ENCODE measurements around the gene ABCA7.

Gene ABCA7

DNA sequence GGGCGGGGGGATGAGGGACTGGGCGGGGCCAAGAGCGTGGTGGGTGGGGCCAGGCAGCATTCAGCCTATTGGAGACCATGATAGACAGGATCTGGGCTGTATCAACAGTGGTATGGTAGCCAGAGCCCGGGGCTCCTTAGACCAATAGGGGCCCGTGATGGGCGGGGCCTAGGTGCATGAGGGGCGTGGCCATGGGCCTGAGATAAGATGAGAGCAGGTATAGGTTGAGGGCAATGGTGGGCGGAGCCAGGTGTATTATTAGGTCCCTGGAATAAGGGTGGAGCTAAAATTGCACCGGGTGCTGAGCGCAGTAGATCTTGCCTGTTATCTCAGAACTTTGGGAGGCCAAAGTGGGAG lies 5.3 kb downstream of the ABCA7 start:
- no peaks in the 10 kb centered on the region for H3K36me3 ChIP-seq (replicated peaks)
- no peaks in the 10 kb centered on the region for H3K9me3 ChIP-seq
- DNase-seq (ENCODE audit: low spot score in 2 of 2): peak; percentile 40 to 95
- no peaks in the 10 kb centered on the region for H3K27me3 ChIP-seq (ENCODE audit: low read depth)
- peaks cover 10% of the 10 kb centered on the region for H3K4me1 ChIP-seq
- in situ Hi-C loops (cut with MboI; ENCODE audit: low sequenced_read_pairs): no loop called here
- no peak overlapping the region for H3K4me3 ChIP-seq

DNA sequence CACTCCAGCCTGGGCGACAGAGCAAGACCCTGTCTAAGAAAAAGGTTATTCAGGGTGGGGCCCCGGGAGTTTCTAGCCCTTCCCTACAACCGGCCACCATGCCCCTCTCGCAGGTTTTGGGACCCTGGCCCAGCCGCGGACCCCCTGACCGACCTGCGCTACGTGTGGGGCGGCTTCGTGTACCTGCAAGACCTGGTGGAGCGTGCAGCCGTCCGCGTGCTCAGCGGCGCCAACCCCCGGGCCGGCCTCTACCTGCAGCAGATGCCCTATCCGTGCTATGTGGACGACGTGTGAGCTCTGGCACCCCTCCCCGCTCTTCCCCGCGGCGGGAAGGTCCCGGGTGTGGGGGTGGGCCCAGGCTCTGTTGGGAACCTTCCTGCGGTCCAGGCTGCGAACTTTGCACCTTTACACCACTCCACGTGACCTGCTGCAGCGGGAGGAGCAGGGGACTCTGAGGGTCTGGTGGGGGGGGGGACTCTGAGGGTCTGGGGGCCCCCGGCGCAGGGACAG lies 6.3 kb downstream of the ABCA7 start:
- no peaks in the 10 kb centered on the region for H3K27me3 ChIP-seq (ENCODE audit: low read depth)
- no peaks in the 10 kb centered on the region for H3K36me3 ChIP-seq (replicated peaks)
- H3K9me3 ChIP-seq: no peaks in the 10 kb centered on the region
- in situ Hi-C loops (cut with MboI; ENCODE audit: low sequenced_read_pairs): no loop called here
- no peak overlapping the region for H3K4me3 ChIP-seq
- no peak for DNase-seq (ENCODE audit: low spot score in 2 of 2)
- peaks cover 2% of the 10 kb centered on the region for H3K4me1 ChIP-seq

DNA sequence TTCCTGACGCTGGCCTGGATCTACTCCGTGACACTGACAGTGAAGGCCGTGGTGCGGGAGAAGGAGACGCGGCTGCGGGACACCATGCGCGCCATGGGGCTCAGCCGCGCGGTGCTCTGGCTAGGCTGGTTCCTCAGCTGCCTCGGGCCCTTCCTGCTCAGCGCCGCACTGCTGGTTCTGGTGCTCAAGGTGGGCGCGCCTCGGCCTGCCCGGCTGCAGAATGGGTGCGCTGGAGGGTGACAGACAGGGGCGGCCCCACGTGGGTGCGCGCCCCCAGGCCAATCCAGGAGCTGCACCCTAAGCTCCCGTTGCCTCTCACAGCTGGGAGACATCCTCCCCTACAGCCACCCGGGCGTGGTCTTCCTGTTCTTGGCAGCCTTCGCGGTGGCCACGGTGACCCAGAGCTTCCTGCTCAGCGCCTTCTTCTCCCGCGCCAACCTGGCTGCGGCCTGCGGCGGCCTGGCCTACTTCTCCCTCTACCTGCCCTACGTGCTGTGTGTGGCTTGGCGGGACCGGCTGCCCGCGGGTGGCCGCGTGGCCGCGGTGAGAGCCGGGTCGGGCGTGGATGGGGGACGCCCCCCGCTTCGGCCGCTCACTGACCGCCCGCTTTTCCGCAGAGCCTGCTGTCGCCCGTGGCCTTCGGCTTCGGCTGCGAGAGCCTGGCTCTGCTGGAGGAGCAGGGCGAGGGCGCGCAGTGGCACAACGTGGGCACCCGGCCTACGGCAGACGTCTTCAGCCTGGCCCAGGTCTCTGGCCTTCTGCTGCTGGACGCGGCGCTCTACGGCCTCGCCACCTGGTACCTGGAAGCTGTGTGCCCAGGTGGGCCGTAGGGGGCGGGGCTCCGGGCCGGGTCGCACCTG lies 7.2 kb downstream of the ABCA7 start:
- in situ Hi-C loops (cut with MboI; ENCODE audit: low sequenced_read_pairs): no loop called here
- DNase-seq (ENCODE audit: low spot score in 2 of 2): no peak
- no peaks in the 10 kb centered on the region for H3K27me3 ChIP-seq (ENCODE audit: low read depth)
- H3K4me1 ChIP-seq: no peaks in the 10 kb centered on the region
- H3K4me3 ChIP-seq: no peak overlapping the region
- H3K9me3 ChIP-seq: no peaks in the 10 kb centered on the region
- no peaks in the 10 kb centered on the region for H3K36me3 ChIP-seq (replicated peaks)

- Histone ChIP-seq H3K27me3 (ENCODE audit: low read depth) (no peaks in the 10 kb centered on the region), H3K4me1 (no peaks in the 10 kb centered on the region), H3K36me3 (replicated peaks) (no peaks in the 10 kb centered on the region), H3K9me3 (no peaks in the 10 kb centered on the region), H3K4me3 (no peak overlapping the region)
- in situ Hi-C loops (cut with MboI; ENCODE audit: low sequenced_read_pairs): no loop called here
- no peak for DNase-seq (ENCODE audit: low spot score in 2 of 2)
Observed at GRCh38 chr19:1047696-1048147, 7.8 kb downstream of the ABCA7 start.

DNA sequence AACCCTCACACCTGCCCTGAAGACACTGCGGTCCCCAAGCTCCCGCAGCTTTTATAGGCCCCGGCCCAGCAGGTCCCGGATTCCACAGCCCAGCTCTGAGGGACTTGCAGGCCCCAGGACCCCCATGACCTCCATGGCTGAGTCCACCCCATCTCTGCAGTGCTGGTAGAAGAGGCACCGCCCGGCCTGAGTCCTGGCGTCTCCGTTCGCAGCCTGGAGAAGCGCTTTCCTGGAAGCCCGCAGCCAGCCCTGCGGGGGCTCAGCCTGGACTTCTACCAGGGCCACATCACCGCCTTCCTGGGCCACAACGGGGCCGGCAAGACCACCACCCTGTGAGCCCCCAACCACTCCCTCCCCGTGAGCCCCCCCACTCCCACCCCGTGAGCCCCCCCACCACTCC lies 9.2 kb downstream of the ABCA7 start:
- Histone ChIP-seq H3K36me3 (replicated peaks) (no peaks in the 10 kb centered on the region), H3K4me3 (no peak overlapping the region), H3K27me3 (ENCODE audit: low read depth) (no peaks in the 10 kb centered on the region), H3K4me1 (no peaks in the 10 kb centered on the region), H3K9me3 (no peaks in the 10 kb centered on the region)
- no peak for DNase-seq (ENCODE audit: low spot score in 2 of 2)
- in situ Hi-C loops (cut with MboI; ENCODE audit: low sequenced_read_pairs): no loop called here

DNA sequence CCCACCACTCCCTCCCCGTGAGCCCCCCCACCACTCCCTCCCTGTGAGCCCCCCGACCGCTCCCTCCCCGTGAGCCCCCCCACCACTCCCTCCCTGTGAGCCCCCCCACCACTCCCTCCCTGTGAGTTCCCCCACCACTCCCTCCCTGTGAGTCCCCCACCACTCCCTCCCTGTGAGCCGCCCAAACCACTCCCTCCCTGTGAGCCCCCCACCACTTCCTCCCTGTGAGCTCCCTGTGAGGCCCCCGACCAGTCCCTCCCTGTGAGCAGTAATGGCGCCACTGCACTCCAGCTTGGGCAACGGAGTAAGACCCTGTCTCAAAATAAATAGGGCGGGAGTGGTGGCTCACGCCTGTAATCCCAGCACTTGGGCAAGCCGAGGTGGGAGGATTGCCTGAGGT lies 9.9 kb downstream of the ABCA7 start:
- H3K4me3 ChIP-seq: no peak overlapping the region
- no peaks in the 10 kb centered on the region for H3K9me3 ChIP-seq
- H3K27me3 ChIP-seq (ENCODE audit: low read depth): no peaks in the 10 kb centered on the region
- in situ Hi-C loops (cut with MboI; ENCODE audit: low sequenced_read_pairs): no loop called here
- no peaks in the 10 kb centered on the region for H3K4me1 ChIP-seq
- no peaks in the 10 kb centered on the region for H3K36me3 ChIP-seq (replicated peaks)
- no peak for DNase-seq (ENCODE audit: low spot score in 2 of 2)

- Histone ChIP-seq H3K9me3 (no peaks in the 10 kb centered on the region), H3K36me3 (replicated peaks) (no peaks in the 10 kb centered on the region), H3K4me1 (no peaks in the 10 kb centered on the region), H3K27me3 (ENCODE audit: low read depth) (no peaks in the 10 kb centered on the region), H3K4me3 (no peak overlapping the region)
- DNase-seq (ENCODE audit: low spot score in 2 of 2): no peak
- in situ Hi-C loops (cut with MboI; ENCODE audit: low sequenced_read_pairs): no loop called here
Observed at GRCh38 chr19:1050989-1051788, 11.3 kb downstream of the ABCA7 start.

DNA sequence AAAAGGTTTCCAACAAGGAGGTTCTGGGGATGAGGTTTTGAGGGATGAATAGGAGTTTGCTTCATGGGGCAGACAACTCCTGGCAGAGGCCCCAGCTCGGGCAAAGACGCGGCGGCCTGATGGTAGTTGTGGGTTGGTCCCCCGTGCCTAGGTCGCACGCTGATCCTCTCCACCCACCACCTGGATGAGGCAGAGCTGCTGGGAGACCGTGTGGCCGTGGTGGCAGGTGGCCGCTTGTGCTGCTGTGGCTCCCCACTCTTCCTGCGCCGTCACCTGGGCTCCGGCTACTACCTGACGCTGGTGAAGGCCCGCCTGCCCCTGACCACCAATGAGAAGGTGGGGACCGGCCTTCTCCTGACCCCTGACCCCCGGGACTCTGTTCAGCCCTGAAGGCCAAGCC lies 11.9 kb downstream of the ABCA7 start:
- H3K9me3 ChIP-seq: no peaks in the 10 kb centered on the region
- DNase-seq (ENCODE audit: low spot score in 2 of 2): no peak
- no peaks in the 10 kb centered on the region for H3K4me1 ChIP-seq
- H3K27me3 ChIP-seq (ENCODE audit: low read depth): no peaks in the 10 kb centered on the region
- H3K4me3 ChIP-seq: no peak overlapping the region
- in situ Hi-C loops (cut with MboI; ENCODE audit: low sequenced_read_pairs): no loop called here
- no peaks in the 10 kb centered on the region for H3K36me3 ChIP-seq (replicated peaks)

DNA sequence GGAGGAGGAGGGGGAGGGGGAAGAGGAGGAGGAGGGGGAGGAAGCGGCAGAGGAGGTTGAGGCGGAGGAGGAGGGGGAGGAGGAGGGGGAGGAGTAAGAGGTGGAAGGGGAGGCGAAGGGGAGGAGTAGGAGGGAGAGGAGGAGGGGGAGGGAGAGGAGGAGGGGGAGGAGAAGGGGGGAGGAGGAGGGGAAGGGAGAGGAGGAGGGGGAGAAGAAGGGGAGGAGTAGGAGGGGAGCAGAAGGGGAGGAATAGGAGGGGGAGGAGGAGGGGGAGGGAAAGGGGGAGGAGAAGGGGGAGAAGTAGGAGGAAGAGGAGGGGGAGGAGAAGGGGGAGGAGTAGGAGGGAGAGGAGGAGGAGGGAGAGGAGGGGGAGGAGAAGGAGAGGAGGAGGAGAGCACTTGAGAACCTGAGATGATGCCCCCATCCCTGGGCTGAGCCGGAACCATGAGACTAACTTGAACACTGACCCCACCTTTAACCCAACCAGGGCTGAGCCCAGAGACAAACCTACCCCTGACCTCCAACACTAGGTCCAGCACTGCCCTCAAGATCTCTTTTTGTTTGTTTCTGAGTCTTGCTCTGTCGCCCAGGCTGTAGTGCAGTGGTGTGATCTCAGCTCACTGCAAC lies 12.6 kb downstream of the ABCA7 start:
- H3K36me3 ChIP-seq (replicated peaks): no peaks in the 10 kb centered on the region
- no peaks in the 10 kb centered on the region for H3K27me3 ChIP-seq (ENCODE audit: low read depth)
- in situ Hi-C loops (cut with MboI; ENCODE audit: low sequenced_read_pairs): no loop called here
- no peaks in the 10 kb centered on the region for H3K9me3 ChIP-seq
- H3K4me3 ChIP-seq: no peak overlapping the region
- DNase-seq (ENCODE audit: low spot score in 2 of 2): no peak
- H3K4me1 ChIP-seq: no peaks in the 10 kb centered on the region

DNA sequence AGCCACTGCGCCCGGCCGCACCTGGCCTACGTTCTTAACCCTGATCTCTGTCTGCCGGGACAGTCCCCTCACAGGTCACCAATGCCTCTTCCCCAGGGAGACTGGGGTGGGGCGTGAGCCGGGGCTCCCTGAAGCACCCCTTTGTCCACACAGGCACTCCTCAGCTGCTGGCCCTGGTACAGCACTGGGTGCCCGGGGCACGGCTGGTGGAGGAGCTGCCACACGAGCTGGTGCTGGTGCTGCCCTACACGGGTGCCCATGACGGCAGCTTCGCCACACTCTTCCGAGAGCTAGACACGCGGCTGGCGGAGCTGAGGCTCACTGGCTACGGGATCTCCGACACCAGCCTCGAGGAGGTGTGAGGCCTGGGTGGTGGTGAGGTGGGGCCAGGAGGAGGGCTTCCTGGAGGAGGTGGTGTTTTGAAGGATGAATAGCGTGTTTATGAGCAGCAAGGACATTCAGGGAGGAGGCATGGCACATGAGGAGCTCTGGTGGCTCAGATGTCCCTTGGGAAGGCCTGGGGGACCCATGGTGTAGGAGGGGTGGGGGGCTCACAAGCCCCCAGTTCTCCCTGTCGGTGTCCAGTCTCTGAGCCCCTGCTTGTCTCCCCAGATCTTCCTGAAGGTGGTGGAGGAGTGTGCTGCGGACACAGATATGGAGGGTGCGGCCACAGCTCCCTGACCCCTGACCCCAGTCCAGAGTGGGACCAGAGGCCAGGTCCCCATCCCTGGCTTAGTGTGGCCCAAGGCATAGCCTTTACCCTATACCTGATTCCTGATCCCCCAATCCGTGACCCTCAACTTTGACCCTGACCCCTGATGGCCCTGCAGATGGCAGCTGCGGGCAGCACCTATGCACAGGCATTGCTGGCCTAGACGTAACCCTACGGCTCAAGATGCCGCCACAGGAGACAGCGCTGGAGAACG lies 13.5 kb downstream of the ABCA7 start:
- H3K27me3 ChIP-seq (ENCODE audit: low read depth): no peaks in the 10 kb centered on the region
- in situ Hi-C loops (cut with MboI; ENCODE audit: low sequenced_read_pairs): no loop called here
- H3K36me3 ChIP-seq (replicated peaks): no peaks in the 10 kb centered on the region
- H3K9me3 ChIP-seq: no peaks in the 10 kb centered on the region
- no peak overlapping the region for H3K4me3 ChIP-seq
- no peaks in the 10 kb centered on the region for H3K4me1 ChIP-seq
- DNase-seq (ENCODE audit: low spot score in 2 of 2): no peak

- Histone ChIP-seq H3K9me3 (no peaks in the 10 kb centered on the region), H3K4me3 (no peak overlapping the region), H3K27me3 (ENCODE audit: low read depth) (no peaks in the 10 kb centered on the region), H3K36me3 (replicated peaks) (no peaks in the 10 kb centered on the region), H3K4me1 (no peaks in the 10 kb centered on the region)
- in situ Hi-C loops (cut with MboI; ENCODE audit: low sequenced_read_pairs): no loop called here
- DNase-seq (ENCODE audit: low spot score in 2 of 2): no peak
Observed at GRCh38 chr19:1054102-1055027, 14.5 kb downstream of the ABCA7 start.

DNA sequence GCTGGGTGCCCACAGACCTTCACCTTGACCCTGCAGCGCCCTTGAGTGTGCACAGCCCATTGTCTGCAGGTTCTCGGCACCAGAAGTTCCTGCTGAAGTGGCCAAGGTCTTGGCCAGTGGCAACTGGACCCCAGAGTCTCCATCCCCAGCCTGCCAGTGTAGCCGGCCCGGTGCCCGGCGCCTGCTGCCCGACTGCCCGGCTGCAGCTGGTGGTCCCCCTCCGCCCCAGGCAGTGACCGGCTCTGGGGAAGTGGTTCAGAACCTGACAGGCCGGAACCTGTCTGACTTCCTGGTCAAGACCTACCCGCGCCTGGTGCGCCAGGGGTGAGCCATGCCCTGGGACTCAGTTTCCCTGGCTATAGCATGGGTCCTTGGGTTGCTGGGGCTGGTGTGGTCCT lies 15.1 kb downstream of the ABCA7 start:
- Histone ChIP-seq H3K9me3 (no peaks in the 10 kb centered on the region), H3K36me3 (replicated peaks) (no peaks in the 10 kb centered on the region), H3K4me3 (no peak overlapping the region), H3K27me3 (ENCODE audit: low read depth) (no peaks in the 10 kb centered on the region), H3K4me1 (no peaks in the 10 kb centered on the region)
- no peak for DNase-seq (ENCODE audit: low spot score in 2 of 2)
- in situ Hi-C loops (cut with MboI; ENCODE audit: low sequenced_read_pairs): no loop called here
